ENCODE results near the gene CSGALNACT2. TPM values are rescaled to one million over a fixed set of nuclear protein-coding genes. Genes with fewer than 3 reads are reported as not detected.

The CSGALNACT2 gene
- total RNA-seq, 1 experiment from 2014 or later = 8.9 TPM

- H4K8ac ChIP-seq (replicated peaks; ENCODE audit: insufficient read length, low read depth, low read length) = no peak overlapping the region
- no peak overlapping the region for H2BK15ac ChIP-seq (ENCODE audit: low read depth, low read length)
- H3K4ac ChIP-seq (ENCODE audit: low read depth, low read length) = no peak overlapping the region
- no peaks in the 10 kb centered on the region for H3K9me3 ChIP-seq (ENCODE audit: control insufficient read depth, low read depth, low read length)
- H2AK5ac ChIP-seq (ENCODE audit: insufficient read length, low read length) = no peak overlapping the region
- Mint-ChIP-seq H3K36me3 (ENCODE audit: insufficient read depth in 1 of 3, low read depth in 3 of 3) (peaks cover 0 to 10% (median 7%) of the 10 kb centered on the region in 3 experiments; a peak in 4 of 7 replicates), H3K4me1 (no peaks in the 10 kb centered on the region), H3K27ac (no peak overlapping the region), H3K9me3 (no peaks in the 10 kb centered on the region), H3K4me3 (no peak overlapping the region), H3K27me3 (ENCODE audit: low read depth) (no peaks in the 10 kb centered on the region; the same call in 1 of the 2 replicates)
- H2BK20ac ChIP-seq (ENCODE audit: low read depth, low read length, poor library complexity, severe bottlenecking) = no peak overlapping the region
- DNase-seq = peak; percentile 2
- H3K23me2 ChIP-seq (ENCODE audit: insufficient read length, low read depth, low read length, poor library complexity, severe bottlenecking) = peaks cover 2% of the 10 kb centered on the region
- no peaks in the 10 kb centered on the region for H3K27me3 ChIP-seq (ENCODE audit: insufficient read depth, low read length)
- no peak for TF ChIP-seq CTCF (conservative IDR thresholded peaks at IDR 0.05)
- no peak overlapping the region for H3K9ac ChIP-seq (ENCODE audit: extremely low read depth, insufficient read length, low read length)
- no peak overlapping the region for H3T11ph ChIP-seq (ENCODE audit: low read length)
- H3K4me1 ChIP-seq (ENCODE audit: insufficient read depth, low read length) = no peaks in the 10 kb centered on the region
- no peak overlapping the region for H2BK5ac ChIP-seq (ENCODE audit: insufficient read length, low read length)
- no peak overlapping the region for H3K56ac ChIP-seq (ENCODE audit: insufficient read length, low read depth, low read length)
- H2AFZ ChIP-seq (ENCODE audit: low read length) = no peak overlapping the region
- H3K79me2 ChIP-seq (ENCODE audit: insufficient read depth, low read length) = no peaks in the 10 kb centered on the region
- no peak overlapping the region for H2BK12ac ChIP-seq (ENCODE audit: insufficient read length, low read depth, low read length)
- H3K4me2 ChIP-seq (ENCODE audit: insufficient read depth, insufficient read length, low read length) = no peak overlapping the region
- H2BK120ac ChIP-seq (ENCODE audit: low read depth, low read length, poor library complexity, severe bottlenecking) = no peak overlapping the region
- no peak overlapping the region for H3K27ac ChIP-seq (ENCODE audit: insufficient read length, low read depth, low read length)
- no peaks in the 10 kb centered on the region for H4K20me1 ChIP-seq (ENCODE audit: control insufficient read depth, insufficient read depth, insufficient read length)
- no CpG with 5 or more reads among the region's 7 CpGs for WGBS (ENCODE audit: extremely low coverage, insufficient read length, low lambda C conversion rate)
- no peak overlapping the region for H3K18ac ChIP-seq (ENCODE audit: insufficient read length, low read depth, low read length)
- H4K5ac ChIP-seq (ENCODE audit: insufficient read length, low read depth, low read length) = no peak overlapping the region
- no peak overlapping the region for H3K14ac ChIP-seq (ENCODE audit: insufficient read depth, low read length)
- H4K91ac ChIP-seq (ENCODE audit: insufficient read length, low read depth, low read length) = no peak overlapping the region
- no peak overlapping the region for H3K23ac ChIP-seq (ENCODE audit: insufficient read length, low read depth, low read length)
- H3K79me1 ChIP-seq (ENCODE audit: insufficient read depth, low read depth, low read length, poor library complexity, severe bottlenecking) = no peaks in the 10 kb centered on the region
These were observed 15.4 kb upstream of the CSGALNACT2 start for GRCh38 chr10:43122826-43123225.
